Ramos (cell line): ENCODE results near the gene SLC2A5.

Experiments
- in situ Hi-C: fragments of 300-500 bp; cut with MboI; formaldehyde crosslinking; loops from one replicate; pipeline ENCODE4 v1.14.3; 2022; ENCODE audit warnings: low sequenced_read_pairs; ENCODE audit not compliant: unreplicated experiment

SLC2A5 gene

DNA sequence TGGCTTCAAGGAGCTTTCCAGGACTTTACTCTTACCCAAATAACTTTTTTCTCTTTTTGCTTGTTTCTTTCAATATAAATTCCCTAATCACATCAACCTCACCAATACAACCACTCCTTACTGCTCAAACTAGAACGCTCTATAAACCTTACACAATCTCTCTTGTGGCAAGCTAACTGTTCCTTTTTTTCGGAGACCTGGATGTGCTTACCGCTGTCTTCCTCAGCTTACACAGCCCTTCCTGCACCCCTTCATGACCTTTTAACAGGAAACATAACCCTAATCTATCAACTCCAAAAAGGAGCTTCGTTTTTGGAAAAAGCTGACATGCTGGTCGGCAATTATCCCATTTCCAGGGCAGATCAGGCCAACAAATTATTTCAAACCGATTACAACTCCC lies 24.1 kb upstream of the SLC2A5 start:
- in situ Hi-C loops = no loop called here

- in situ Hi-C loops = no loop called here
Measured at GRCh38 chr1:9093091-9093490, 23.7 kb upstream of the SLC2A5 start.

DNA sequence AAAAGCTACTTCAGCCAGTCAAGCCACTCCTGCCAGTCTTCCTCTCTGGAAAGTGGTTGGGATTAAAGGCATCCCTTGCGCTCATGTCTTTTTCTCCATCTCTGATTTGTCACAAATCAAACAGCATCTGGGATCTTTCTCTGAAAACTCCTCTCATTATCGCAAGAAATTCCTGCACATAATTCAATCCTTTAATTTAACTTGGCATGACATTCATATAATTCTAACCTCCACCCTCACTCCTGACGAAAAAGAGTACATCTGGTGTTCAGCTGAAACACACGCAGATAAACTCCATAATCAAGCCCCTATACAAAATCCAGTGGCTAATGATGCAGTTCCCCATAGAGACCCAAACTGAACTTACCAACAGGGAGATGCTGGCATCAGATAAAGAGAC lies 19.4 kb upstream of the SLC2A5 start:
- in situ Hi-C loops = no loop called here

DNA sequence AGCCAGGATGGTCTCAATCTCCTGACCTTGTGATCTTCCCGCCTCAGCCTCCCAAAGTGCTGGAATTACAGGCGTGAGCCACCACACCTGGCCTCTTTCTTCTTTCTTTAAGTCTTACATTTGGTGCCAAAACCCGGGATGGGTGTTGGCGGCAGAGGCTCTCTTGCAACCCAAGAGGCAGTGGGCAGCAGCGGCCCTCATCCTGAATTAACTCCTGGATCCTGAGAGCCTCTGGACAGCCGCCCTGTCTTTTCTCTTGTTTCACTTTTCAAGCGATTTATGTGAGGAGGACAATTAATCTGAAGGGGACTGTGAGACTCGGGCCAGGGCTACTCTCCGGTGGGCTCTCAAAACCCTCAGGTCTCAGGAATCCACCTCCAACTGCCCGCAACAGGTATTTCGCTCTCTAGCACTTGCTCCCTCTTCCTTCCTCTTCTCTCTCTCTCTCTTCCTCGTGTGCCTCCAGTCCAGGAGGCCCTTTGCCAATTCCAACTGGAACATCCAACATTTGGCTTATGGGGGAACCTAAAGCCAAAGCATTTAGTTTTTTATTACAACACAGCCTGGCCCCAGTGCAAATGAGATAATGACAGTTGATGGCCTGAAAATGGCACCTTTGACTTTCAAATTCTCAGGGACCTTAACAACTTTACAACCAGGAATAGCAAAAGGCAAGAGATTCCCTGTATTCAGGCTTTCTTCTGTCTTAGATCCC lies 18.1 kb upstream of the SLC2A5 start:
- in situ Hi-C loops = no loop called here

DNA sequence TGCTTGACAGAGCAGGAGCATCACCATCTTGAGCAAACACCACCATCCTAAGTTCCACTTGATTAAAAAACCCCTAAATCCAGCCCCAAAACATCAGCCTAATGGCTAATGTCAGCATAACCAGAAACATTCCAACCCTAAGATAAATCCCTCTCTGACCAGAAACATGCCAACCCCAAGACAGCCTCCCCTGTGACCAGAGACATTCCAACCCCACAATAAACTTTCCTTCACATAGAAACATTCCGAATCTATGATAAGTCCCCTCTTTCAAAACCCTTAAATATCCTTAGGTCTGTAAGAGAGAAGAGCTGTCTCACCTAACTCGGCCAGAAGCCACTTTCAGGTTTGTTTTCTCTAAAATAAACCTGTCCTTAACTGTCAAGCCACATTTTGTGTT lies 17.4 kb upstream of the SLC2A5 start:
- in situ Hi-C loops = no loop called here

GRCh38 chr1:9086045-9086444 lies 16.6 kb upstream of the SLC2A5 start:
- in situ Hi-C loops = no loop called here

DNA sequence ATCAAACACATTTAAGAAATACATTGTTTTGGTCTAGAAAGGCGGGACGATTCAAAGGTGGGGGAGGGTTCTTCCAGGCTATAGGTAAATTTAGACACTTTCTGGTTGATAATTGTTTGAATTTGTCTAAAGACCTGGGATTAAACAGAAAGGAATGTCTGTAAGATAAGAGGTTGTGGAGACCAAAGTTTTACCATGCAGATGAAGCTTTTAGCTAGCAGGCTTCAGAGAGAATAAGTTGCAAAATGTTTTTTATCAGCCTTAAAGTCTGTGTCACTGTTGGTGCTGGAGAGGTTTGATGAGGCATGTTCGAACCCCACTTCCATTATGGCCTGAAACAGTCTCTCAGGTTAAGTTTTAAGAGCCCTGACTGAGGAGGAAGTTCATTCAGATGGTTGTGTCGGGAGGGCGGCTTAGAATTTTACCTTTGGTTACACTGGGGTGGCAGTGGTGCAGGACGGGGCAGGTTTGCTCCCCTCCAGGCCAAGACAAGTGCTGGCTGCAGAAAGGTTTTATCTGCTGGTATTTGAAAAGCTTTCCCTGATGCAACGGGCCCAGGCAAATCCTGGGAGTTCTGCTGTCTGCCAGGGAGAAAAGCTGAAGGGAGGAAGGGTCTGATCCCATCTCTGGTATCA lies 16.0 kb upstream of the SLC2A5 start:
- in situ Hi-C loops = no loop called here

DNA sequence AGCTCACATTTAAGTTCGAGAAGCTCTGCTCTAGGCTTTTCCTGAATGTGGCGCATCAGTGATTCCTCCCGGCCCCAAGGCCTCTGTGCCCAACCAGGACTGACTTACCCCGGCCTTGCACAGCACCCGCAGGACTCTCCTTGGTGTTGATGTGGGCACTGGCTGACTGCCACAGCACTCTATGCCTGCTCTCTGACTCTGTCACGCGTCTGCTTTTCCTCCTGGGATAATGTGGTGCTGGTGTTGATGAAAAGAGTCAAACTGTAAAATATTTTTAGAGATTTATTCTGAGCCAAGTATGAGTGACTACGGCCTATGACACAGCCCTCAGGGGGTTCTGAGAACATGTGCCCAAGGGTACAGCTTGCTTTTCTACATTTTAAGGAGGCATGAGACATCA lies 15.5 kb upstream of the SLC2A5 start:
- in situ Hi-C loops = no loop called here

GRCh38 chr1:9081473-9081872 lies 12.0 kb upstream of the SLC2A5 start:
- in situ Hi-C loops = no loop called here

DNA sequence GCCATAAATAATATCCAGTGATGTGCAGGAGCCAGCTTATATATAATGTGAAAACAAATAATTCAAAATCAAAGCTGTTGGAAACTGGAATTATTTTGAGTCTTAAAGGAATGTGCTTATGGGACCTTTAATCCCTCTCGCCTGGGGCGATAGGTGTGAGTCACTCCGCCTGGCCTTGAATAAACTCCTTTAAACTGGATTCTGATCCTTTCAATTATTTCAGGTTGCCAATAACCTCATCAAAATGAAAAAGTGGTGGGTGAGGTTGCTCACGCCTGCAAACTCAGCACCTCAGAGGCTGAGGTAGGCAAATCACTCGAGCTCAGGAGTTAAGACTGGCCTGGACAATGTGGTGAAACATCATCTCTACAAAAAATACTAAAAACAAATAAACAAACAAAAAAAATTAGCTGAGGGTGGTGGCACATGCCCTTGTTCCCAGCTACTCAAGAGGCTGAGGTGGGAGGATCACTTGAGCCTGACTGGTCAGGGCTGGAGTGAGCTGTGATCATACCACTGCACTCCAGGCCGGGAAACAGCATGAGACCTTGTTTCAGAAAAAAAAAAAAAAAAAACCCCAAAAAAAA lies 11.4 kb upstream of the SLC2A5 start:
- in situ Hi-C loops = no loop called here

DNA sequence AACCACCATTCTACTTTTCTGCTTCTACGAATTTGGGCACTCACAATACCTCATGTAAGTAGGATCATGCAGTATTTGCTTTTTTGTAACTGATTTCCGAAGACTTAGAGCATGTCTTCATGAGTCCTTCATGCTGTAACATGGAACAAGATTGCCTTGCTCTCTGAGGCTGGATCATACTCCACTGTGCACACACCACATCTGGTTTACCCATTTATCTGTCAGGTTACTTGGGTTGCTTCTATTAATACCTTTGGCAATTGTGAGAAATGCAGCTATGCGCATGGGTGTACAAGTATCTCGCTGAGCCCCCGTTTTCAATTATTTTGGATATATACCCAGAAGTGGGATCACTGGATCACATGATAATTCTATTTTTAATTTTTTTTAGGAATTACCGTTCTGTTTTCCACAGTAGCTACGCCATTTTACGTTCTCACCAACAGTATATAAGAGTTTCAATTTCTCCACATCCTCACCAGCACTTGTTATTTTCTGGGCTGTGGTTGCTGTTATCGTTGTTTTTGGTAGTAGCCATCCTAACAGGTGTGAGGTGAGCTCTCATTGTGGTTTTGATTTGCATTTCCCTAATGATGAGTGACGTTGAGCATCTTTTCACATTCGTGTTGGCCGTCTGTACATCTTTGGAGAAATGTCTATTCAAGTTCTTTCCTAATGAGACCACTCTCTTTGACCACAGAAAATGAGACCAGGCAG lies 10.7 kb upstream of the SLC2A5 start:
- in situ Hi-C loops = no loop called here

DNA sequence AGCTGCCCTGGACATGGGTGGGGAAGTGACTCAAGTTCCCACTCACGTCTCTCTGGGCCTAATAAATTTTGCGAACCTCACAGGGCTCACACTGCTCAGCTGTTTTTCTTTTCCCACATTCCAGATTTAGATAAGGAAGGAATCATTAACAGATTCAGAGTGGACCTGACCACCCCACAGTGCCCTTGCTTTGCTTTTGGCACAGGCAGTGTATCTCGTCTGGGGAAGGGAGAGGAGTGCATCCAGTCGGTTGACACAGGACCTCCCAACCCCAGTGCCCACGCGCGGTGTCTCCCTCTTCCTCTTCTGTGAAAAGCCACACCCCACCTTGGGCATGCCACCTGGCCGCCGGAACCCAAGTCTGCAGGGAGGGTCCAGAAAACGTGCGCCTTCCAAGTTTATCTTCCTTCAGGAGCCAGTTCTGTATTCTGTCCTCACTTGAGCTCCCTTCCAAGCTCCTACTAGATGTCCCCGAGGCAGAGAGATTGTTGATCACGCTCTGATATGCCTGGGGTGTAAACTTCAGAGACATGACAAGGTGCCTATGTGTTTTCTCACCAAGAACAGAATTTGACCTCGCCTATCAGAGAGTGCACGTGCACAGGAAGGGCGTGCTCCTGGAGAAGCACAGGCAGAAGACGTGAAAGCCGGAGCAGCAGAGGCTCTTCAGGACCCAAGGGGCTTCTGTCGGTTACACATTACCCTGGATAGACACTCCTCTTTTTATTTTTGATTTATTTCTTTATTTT lies 9.5 kb upstream of the SLC2A5 start:
- in situ Hi-C loops = no loop called here

DNA sequence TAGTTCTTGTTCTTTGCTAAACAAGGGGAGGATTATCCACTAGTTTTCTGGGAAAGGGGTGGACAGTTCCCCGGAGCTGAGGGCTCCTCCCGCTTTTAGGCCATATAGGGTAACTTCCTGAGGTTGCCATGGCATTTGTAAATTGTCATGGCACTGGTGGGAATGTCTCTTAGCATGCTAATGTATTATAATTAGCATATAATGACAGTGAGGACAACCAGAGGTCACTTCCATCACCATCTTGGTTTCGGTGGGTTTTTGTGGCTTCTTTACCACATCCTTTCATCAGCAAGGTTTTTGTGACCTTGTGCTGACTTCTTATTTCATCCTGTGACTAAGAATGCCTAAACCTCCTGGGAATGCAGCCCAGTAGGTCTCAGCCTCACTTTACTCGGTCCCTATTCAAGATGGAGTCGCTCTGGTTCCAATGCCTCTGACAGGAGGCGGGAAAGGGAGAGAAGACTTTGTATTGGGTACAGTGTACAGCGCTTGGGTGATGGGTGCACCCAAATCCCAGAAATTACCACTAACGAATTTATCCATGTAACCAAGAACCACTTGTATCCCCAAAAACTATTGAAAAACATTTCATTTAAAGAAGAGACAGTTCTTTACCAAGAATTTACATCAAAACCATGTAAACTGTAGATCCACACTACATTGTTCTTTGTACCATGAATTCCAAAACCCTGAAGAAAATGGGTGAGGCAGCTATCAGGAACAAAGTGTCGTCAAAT lies 8.7 kb upstream of the SLC2A5 start:
- in situ Hi-C loops = no loop called here

DNA sequence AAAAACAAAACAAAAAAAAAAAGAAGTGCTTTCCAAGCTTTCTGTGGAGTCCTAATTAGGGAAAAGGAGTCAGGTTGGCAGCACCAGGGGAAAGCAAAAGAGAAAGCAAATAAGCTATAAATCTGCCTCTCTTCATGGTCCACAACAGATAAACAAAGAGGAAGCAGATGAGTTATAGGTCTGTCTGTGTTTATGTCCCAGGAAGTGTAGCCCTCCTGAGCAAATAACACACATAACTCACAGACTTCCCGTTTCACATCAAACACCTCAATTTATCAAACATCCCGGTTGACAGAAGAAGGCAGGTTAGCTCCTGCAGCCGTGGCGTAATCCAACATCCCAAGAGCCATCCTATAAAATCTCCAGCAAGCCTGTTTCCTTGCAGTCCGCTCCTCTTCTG lies 5.6 kb upstream of the SLC2A5 start:
- in situ Hi-C loops = no loop called here

GRCh38 chr1:9073143-9073542 lies 3.7 kb upstream of the SLC2A5 start:
- in situ Hi-C loops = loop anchor here (25.0 kb wide), 1 partner anchor 536 kb away; no protein-coding TSS in a partner anchor

DNA sequence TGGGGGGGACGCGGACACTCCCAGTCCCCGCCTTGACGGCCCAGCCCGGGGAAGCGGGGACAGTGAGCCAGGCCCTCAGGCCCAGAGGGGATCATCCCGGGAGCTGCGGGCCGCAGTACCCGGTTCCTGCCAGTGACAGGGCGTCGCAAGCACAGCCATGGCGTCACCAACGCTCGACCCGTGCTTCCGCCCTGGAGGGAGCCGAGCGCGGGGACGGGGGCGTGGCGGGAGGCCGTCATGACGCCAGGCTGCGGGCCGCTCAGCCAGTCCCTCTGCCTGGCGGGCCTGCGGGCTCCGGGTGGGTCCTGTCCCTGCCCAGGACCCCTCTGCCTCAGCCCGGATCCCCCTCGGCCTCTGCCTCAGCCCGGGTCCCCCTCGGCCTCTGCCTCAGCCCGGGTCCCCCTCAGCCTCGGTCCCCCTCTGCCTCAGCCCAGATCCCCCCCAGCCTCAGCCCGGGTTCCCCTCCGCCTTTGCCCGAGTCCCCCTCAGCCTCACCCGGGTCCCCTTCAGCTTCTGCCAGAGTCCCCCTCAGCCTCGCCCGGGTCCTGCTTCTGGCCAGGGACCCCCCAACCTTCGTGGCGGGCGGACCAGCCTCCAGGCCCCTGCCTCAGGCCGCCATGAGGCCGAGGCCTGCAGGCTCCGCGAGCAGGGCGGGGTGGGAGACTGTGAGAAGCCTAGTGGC lies 2.3 kb upstream of the SLC2A5 start:
- in situ Hi-C loops = loop anchor here (25.0 kb wide), 1 partner anchor 534 kb away; no protein-coding TSS in a partner anchor

GRCh38 chr1:9070486-9070885 lies 1.1 kb upstream of the SLC2A5 start:
- in situ Hi-C loops = loop anchor here (25.0 kb wide), 1 partner anchor 533 kb away; no protein-coding TSS in a partner anchor

DNA sequence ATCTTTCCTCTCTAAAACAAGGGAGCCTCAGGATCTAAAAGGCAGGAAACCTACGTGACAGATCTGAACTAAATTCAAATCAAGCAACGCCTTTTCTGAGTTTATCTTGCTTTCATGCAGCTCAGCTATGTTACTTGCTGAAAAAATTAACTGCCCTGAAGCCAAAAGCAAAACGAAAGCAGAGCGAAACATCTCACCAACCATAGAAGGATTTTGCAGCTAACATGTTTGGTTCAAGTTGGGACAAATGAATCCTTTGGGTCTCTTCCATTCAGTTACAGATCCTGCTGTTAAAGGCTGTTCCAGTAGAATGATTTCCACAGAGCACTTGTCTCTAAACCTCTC lies 482 bp downstream of the SLC2A5 start:
- in situ Hi-C loops = loop anchor here (25.0 kb wide), 1 partner anchor 532 kb away; no protein-coding TSS in a partner anchor
